Muscle of arm (tissue), 14 donors: Measurements from ENCODE around the gene OR1L8. TPM values are rescaled to one million over a fixed set of nuclear protein-coding genes. Genes with fewer than 3 reads are reported as not detected.
"Not testable (repeated sequence)": the region's sequence is repeated elsewhere in the genome, so short reads cannot be mapped to it uniquely, and the experiment has no call there.

Experiments
- DNase-seq: peaks from one replicate; pipeline ENCODE4 v3.0.0-alpha.2; 2013
- long read RNA-seq, 11 donors: transcript quantifications; one replicate each; lab custom pipeline, GENCODE V29; 2026
- polyA plus RNA-seq, 12 donors: library from polyadenylated mRNA; unstranded; fragments of 120-200 nt; gene quantifications; one replicate each; pipeline ENCODE4 v1.2.1, GENCODE V29; 2013; ENCODE audit not compliant: insufficient read length in 12 of 12

The OR1L8 gene, protein sequence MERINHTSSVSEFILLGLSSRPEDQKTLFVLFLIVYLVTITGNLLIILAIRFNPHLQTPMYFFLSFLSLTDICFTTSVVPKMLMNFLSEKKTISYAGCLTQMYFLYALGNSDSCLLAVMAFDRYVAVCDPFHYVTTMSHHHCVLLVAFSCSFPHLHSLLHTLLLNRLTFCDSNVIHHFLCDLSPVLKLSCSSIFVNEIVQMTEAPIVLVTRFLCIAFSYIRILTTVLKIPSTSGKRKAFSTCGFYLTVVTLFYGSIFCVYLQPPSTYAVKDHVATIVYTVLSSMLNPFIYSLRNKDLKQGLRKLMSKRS
- under 1 TPM in 10 of 12 donors, not detected in 2; 0.07 to 0.27 (median 0.14) TPM for polyA plus RNA-seq
- long read RNA-seq, donor 1, result 0 reads
- long read RNA-seq, donor 2, result 0 reads
- long read RNA-seq, donor 3, result 0 reads
- long read RNA-seq, donor 4, result 0 reads
- long read RNA-seq, donor 5, result 0 reads
- long read RNA-seq, donor 6, result 0 reads
- long read RNA-seq, donor 7, result 0 reads
- long read RNA-seq, donor 8, result 0 reads
- long read RNA-seq, donor 9, result 0 reads
- long read RNA-seq, donor 10, result 0 reads
- long read RNA-seq, donor 11, result 0 reads

DNA sequence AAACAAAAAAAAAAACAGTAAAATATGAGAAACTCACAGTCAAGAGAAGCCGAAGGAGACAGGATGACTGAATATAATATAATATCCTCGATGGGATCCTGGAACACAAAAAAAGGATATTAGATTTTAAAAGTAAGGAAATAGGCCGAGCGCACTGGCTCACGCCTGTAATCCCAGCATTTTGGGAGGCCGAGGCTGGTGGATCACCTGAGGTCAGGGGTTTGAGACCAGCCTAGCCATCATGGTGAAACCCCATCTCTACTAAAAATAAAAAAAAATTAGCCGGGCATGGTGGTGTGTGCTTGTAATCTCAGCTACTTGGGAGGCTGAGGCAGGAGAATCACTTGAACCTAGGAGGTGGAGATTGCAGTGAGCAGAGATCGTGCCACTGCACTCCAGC, at the start of gene OR1L8:
Gene OR1L8 (minus strand): TSS at position 101 of the 400 bp plus-strand sequence. CDS start 14,907 bp downstream, outside the sequence.
- DNase-seq, result not testable (repeated sequence)

DNA sequence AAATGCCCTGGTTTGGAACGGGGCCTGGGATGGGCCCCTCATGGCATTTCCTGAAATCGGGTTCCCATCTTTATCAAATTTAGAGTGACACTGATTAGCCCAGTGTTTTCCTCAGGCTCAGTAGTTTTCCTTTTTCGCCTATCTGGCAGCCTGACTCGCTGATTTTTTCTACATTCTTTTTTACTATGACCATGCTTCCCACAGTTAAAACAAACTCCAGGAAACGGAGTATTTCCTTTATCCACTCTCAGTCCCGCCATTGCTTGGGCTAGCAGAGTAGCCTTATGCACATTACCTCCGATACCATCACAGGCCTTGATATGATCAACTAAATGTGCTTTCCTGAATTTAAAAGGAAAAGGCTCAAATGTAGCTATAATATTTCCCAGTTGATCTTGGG, 36.8 kb upstream of the OR1L8 start:
- DNase-seq, result no peak

DNA sequence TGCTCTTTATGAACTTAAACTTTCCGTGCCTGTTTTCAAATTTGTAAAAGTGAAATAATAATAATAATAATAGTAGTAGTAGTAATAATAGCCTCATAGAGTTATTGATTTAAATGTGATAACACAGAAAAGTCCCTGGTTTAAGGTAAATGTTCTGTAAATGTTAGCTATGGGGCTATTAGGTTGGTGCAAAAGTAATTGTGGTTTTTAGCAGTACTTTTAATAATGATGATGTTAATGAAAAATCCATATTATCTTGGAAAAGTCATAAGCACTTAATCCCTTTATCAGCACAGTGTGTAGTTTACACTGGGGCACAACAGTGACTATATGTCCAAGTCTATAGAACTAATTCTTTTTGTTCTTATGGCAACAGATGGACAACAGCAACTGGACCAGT, 31.2 kb upstream of the OR1L8 start, which contains the start of gene OR1Q1:
Gene OR1Q1 (plus strand): TSS at position 377 of the 400 bp plus-strand sequence. CDS start 0 bp downstream, at position 377.
- DNase-seq, result no peak

DNA sequence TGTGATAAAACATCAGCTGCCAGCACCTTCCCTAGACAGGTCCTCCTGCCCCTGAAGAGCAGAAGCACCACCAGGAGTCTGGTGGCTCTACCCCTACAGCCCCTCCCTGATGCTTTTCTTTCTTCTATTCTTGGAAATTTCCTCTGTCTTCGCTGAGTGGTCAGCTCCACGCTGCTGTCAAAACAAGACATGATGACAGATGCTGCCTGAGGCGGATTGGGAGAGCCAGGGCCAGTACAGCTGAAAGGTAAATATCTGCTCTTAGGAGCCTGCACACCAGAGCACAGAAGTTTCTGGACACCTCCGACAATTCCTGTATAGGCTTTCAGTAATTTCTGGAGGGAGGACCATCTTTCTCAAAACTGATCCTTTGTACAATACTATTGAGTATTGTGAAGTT, 26.6 kb upstream of the OR1L8 start:
- DNase-seq, result no peak

DNA sequence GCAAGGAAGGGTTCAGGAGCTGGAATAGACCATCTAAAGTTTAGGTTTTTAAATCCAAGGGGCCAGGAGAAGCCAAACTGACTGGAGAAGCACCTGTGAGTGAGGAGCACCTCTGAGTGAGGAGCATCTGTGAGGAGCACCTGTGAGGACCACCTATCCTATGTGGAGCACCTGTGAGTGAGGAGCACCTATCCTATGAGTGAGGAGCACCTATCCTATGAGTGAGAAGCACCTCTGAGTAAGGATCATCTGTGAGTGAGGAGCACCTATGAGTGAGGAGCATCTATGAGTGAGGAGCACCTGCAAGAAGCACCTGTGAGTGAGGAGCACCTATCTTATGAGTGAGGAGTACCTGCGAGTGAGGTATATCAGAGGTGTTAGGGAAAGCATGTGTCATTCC, 23.4 kb upstream of the OR1L8 start:
- no peak for DNase-seq

DNA sequence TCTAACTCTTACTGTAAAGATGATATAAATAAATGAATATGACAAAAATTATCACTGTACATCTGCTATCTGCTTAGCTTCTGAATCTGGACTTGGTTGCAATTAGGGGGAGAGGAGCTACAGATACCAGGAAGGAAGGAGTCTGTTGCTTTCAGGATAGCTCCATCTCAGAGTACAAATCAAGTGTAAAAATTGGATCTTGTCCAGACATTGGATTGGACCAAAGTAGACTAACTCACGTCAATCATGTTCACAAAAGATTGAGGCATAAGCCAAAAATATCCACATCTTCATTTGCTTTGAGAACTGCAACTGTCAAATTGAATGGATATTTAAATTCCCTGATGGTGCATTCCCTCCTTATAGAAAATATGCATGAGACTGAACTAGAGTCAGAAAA, 22.5 kb upstream of the OR1L8 start:
- DNase-seq, result no peak

DNA sequence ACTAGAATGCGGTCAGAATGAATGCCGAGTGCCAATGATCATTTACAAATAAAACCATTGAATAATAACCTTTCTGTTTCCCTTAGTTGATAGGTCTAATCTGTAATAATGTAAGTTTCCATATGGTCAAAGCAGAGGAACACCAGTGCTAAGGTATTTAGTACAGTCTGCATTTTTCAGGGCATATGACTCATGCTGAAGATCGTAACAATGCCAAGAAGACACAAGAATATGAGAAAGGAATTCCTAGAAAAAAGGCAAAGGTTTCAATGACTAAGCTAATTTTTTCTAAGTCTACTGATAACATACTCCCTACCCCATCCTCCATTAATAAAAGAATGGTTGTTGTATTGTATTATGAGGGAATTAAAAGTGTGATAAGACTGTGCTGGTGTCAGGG, 2.8 kb downstream of the OR1L8 start:
- DNase-seq, result no peak

DNA sequence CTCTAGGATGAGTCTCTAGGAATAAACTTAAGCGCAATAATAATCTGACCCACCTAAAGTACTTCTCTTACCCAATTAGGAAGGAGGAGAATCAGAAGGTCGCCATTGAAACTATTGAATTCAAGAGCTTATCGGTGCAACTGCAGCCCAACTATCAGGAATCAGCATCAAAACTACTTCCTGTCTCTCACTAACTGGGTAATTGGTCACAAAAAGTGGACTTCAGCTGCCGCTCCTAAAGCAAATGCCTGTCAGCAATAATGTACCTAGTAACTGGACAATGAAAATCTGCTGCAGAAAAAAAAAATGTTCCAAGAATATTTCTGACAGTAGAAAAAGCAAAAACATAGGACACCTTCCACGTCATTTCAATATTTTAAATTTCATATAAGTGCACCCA, 3.3 kb downstream of the OR1L8 start:
- no peak for DNase-seq

DNA sequence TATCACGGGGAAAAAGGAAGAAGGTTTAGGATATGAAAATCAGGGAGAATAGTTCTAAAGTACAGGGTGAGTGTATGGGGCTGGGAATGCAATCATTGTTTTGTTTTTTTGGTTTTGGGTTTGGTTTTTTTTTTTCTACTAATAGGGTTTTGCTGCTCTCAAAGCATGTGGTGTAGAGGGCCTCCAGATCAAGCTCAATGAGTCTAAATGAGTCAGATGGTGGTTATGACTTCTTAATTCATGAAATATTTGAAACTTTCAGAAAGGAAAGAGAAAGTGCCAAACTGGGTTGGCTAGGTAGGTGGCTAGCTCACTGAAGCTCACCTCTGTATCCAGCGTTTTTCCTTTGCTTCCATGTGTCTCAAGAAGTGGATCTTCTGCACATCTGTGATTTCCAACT, 10.7 kb downstream of the OR1L8 start:
- no peak for DNase-seq

DNA sequence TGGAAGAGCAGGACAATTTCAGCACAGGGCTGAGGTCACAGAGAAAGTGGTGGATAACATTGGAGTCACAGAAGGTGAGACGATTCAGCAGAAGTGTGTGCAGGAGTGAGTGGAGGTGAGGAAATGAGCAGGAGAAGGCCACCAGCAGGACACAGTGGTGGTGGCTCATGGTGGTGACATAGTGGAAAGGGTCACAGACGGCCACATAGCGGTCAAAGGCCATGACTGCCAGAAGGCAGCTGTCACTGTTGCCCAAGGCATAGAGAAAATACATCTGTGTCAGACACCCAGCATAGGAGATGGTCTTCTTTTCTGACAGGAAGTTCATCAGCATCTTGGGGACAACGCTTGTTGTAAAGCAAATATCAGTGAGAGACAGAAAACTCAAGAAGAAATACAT, 15.3 kb downstream of the OR1L8 start:
- DNase-seq, result no peak

DNA sequence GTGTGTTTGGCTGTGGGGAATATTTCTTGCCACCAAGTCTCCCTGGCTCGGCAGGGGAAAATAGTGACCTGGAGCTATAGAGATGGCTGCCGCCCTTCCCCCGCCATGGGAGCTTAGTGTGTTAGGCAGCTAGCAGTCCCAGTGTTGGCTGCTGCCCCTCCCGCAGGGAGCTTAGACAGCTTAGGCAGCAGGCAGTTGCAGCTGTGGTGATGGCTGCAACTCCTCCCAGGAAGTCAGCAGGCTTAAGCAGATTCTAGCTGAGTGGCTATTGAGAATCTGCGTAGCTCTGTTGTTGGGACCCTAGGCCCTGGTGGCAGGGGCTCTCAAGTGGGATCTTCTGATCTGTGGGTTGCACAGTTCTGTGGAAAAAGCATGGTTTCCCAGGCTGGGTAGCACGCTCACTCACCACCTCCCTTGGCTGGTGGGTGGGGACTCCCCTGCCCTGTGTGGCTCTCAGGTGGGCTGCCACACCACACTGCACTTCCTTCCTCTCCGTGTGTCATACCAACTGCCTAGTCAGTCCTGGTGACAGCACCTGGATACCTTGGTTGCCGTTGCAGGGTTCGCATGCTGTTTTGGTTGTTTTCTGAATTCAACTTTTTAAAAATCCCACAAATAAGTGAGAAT, 20.9 kb downstream of the OR1L8 start:
- DNase-seq, result no peak

DNA sequence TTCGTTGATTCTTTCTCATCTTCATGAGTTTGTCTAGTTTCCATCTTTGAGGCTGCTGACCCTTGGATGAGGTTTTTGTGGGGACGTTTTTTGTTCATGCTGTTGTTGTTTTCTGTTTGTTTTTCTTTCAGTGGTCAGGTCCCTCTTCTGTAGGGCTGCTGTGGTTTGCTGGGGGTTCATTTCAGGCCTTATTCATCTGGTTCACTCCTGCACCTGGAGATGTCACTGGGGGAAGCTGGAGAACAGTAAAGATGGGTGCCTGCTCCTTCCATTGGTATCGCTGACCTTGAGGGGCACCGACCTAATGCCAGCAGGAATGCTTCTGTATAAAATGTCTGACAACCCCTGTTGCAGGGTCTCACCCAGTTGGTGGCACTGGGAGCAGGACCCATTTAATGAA, 21.7 kb downstream of the OR1L8 start:
- no peak for DNase-seq

DNA sequence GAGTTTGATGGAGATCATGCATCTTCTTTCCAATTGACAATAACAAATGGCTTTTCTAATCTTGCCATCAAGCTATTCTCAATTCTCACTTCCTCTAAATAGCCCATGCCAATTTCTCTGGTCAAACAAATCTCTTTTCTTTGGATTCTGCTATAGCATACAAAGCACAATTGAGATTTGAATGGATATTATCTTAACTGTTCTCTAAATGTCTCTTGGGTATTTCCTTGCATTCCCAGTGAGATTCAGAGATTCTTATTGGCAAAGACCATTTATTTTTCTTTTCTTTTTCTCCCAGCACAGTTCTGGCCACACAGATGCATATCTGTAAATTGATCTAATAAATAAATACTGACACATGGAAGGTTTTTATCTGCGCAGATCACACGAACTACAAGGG, 30.4 kb downstream of the OR1L8 start, which contains the start of gene OR1N2:
Gene OR1N2 (plus strand): TSS at position 301 of the 400 bp plus-strand sequence. CDS start 100 bp downstream, outside the sequence.
- no peak for DNase-seq

DNA sequence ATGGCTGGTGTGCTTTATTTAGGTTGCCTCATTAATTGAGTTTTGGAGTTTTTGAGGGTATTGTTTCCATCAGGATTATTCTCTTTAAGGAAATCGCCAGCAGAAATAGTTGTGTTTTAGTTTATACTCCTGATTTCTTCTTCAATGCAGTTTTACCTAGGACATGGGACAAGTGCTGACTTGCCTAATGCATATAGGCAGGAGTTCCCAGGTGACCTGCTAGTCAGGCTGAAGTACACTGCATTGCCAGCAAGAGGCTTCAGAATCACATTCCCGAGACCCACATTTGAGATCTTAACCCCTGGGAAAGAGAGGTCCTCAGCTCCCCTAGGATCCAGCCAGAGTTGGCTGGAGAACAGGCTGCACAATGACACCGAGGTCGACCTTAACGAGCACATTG, 31.8 kb downstream of the OR1L8 start:
- DNase-seq, result no peak

DNA sequence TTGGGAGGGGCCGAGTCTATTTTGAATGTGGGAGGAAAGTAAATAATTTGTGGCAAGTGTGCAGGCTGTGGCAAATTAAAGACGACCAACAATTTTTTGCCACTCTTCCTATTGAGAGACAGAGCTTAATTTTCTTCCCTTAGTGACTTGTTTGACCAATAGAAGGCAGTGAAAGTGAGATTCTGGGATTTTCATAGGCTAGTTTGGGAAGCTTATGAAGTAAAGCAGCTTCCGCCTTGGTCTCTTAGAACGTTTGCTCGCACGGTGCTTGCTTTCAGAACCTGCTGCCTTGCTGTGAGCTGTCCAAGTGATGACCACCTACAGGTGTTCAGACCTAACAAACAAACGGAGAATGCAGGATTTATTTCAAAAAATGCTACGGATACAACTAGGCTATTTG, 37.0 kb downstream of the OR1L8 start:
- no peak for DNase-seq

DNA sequence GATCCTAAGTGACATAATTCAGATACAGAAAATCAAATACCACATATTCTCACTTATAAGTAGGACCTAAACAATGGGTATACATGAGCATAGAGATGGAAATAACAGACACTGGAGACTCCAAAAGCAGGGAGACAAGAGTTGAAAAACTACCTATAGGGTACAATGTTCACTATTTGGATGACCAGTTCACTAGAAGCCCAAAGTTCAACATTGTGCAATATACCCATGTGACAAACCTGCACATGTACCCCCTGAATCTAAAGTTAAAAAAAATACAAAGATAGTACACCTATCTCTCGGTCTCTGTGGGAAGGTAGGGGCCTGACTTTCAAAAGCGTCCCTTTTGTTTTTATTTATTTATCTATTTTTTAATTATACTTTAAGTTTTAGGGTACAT, 44.4 kb downstream of the OR1L8 start:
- no peak for DNase-seq

DNA sequence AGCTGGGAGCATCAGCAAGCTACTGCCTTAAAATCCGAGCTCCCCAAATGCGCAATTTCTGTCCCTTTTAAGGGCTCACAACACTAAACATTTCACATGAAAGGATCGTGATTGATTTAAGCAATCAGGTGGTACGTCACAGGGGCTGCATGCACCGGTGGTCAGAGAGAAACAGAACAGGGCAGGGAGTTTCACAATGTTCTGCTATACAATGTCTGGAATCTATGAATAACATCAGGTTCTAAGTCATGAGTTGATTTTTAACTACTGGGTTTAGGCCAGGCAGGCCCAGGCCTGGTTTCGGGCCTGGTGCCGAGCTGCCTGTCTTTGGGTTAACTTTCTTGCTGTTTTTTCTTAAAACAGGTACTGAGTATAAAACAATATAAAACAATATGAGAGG, 46.1 kb downstream of the OR1L8 start:
- DNase-seq, result not testable (repeated sequence)

DNA sequence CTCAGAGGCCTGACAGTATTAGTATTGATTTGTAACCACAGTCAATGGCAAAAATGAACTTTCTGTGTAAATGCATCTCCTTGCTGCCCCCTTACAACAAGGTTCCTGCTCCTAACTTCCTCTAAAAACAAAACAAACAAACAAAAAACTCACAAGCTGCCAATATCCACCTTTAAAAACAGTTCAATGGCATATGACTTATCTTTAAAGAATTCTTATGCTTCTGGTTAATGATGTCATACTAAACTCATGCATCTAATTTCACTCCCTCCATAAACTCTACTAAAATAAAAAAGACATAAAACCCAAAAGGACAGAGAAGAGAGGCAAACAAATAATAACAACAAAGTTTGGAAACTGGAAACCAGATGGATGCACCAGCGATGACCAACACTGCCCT, 47.0 kb downstream of the OR1L8 start:
- no peak for DNase-seq

DNA sequence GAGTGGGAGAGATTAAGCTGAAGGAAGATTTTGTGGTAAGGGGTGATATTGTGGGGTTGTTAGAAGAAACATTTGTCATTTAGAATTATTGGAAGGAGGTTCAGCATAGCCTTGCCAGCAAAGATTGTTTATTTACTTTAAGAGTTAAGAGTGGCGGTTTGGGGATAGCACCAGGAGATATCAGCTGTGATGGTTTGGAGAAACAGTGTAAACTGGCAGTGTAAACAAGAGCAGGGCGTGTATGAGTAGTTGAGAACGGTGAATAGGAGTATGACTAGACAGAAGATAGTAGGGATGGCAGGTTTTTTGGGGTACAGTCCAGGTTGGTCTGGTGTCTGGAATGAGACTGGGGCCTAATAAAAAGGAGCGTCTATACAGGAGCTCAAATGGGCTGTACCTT, 52.0 kb downstream of the OR1L8 start:
- DNase-seq, result not testable (repeated sequence)

DNA sequence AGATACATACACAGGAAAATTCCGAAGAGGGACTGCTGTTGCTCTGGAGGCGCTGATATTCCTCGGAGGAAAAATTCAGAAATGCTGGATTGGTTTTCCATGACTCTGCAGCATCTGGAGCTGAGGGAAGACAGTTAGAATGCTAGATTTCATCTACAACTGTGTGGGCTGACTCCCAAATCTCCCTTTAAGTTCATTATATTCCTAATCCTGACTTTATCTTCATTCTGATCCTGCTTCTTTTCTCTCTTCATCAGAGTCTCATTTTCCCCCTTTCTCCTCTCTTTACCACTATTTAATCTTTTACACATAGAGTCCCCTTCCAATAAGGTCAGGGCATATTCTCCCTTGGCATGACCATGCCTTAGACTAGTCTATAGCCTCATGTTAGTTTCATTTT, 56.0 kb downstream of the OR1L8 start, which contains the start of gene OR1N1:
Gene OR1N1 (minus strand): TSS at position 101 of the 400 bp plus-strand sequence. CDS start 0 bp downstream, at position 101.
- DNase-seq, result no peak

DNA sequence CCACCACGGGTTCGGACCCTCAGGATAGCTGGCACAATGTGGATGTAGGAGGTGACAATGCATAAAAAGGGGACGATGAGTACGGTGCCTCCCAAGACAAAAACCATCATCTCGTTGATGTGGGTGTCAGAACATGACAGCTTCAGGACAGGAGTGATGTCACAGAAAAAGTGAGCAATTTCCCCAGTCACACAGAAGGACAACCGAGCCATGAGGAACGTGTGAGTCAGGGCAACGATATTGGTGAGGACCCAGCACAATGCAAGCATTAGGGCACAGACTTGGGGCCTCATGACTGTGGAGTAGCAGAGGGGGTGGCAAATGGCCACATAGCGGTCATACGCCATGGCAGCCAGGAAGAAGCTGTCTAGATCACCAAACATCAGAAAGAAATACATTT, 56.6 kb downstream of the OR1L8 start:
- DNase-seq, result no peak

DNA sequence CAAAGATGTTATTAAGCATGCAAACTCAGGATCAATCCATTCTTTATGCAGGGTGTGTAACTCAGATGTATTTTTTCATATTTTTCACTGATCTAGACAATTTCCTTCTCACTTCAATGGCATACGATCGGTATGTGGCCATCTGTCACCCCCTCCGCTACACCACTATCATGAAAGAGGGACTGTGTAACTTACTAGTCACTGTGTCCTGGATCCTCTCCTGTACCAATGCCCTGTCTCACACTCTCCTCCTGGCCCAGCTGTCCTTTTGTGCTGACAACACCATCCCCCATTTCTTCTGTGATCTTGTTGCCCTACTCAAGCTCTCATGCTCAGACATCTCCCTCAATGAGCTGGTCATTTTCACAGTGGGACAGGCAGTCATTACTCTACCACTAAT, 63.8 kb downstream of the OR1L8 start:
- no peak for DNase-seq

DNA sequence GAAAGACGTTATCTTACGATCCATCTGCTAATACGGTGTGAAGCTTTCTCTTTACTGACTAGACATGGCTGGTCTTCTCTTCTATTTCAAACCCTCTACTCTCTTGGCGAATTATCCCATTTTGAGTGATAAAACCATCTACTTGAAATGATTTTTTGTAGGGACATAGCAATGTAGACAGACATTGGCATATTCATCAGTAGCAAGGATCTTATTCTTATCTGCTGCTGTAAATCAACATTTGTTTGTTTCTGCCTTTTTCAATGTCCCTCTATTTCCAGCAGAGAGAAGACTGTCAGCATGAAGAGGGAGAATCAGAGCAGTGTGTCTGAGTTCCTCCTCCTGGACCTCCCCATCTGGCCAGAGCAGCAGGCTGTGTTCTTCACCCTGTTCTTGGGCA, 64.3 kb downstream of the OR1L8 start, which contains the start of gene OR1J4:
Gene OR1J4 (plus strand): TSS at position 301 of the 400 bp plus-strand sequence. CDS start 0 bp downstream, at position 301.
- DNase-seq, result no peak
